Head of caudate nucleus (tissue), 42 donors: ENCODE data around the gene ZGRF1.
"Not testable (repeated sequence)": the region's sequence is repeated elsewhere in the genome, so short reads cannot be mapped to it uniquely, and the experiment has no call there.

Experiments used
- DNase-seq, 42 donors: peaks; one replicate each; pipeline versions ENCODE4 v3.0.0 to v3.0.0-alpha.2; 2020 to 2021; ENCODE audit warnings: mixed read lengths in 7 of 42
- intact Hi-C: fragments of 100-400 bp; cut with DNase I; formaldehyde crosslinking; loops from one replicate; pipeline ENCODE4 v1.15.0; 2022

The ZGRF1 gene

DNA sequence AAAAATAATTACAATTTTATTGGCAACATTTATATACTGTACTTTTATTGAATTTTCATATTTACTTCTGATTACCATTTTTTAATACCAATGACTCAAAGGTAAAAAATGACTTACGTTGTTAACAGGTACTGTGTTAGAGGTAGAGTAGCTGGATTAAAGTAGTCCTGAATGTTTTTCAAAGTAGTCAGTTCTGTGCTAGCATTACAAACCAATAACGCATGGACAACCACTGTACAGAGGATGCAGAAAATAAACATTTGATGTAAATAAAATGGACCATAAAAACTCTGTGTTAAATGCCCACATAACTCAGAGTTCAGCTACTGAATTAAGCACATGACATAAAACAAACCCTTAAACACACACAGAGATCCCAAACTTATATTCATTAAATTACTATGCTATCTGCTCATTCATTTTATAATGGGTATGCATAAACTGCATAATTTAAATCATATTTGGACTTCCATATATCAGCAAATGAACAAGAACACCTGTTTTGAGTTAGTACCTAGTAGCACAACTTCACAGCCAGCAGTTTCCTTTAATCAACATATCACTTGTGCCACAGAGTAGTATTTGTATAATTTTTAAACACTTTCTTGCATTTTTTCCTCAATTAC, 74.3 kb downstream of the ZGRF1 start:
- intact Hi-C loops, result no loop called here
- DNase-seq, result no peak

GRCh38 chr4:112560084-112560483, 76.6 kb downstream of the ZGRF1 start:
- intact Hi-C loops, result no loop called here
- no peak for DNase-seq

GRCh38 chr4:112559053-112559452, 77.7 kb downstream of the ZGRF1 start:
- intact Hi-C loops, result no loop called here
- no peak for DNase-seq

GRCh38 chr4:112557676-112558411, 78.9 kb downstream of the ZGRF1 start:
- no peak for DNase-seq
- intact Hi-C loops, result no loop called here

DNA sequence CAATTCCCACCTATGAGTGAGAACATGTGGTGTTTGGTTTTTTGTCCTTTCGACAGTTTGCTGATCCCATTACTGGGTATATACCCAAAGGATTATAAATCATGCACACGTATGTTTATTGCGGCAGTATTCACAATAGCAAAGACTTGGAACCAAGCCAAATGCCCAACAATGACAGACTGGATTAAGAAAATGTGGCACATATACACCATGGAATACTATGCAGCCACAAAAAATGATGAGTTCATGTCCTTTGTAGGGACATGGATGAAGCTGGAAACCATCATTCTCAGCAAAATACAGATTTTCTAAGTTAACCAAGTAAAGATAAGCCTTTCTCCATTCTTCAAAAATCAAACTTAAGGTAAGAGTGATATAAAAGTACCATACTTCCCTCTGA, 82.4 kb downstream of the ZGRF1 start:
- intact Hi-C loops, DNase-seq: not testable (repeated sequence)

- DNase-seq, result no peak
- intact Hi-C loops, result no loop called here
Measured at GRCh38 chr4:112552668-112553067, 84.0 kb downstream of the ZGRF1 start.

DNA sequence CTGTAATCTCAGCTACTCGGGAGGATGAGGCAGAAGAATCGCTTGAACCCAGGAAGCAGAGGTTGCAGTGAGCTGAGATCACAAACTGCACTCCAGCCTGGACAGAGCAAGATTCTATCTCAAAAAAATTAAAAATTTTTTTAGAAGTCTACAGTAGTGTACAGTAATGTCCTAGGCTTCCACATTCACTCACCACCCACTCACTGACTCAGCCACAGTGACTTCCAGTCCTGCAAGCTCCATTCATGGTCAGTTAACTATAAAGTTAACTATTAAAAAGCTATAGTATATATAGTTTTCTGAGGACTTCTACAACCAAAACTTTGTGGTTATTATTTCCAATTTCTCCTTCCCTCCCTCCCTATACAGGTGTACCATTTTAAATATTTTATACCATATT, 86.0 kb downstream of the ZGRF1 start:
- no peak for DNase-seq
- intact Hi-C loops, result no loop called here

GRCh38 chr4:112546476-112546875, 90.2 kb downstream of the ZGRF1 start:
- no peak for DNase-seq
- intact Hi-C loops, result no loop called here

DNA sequence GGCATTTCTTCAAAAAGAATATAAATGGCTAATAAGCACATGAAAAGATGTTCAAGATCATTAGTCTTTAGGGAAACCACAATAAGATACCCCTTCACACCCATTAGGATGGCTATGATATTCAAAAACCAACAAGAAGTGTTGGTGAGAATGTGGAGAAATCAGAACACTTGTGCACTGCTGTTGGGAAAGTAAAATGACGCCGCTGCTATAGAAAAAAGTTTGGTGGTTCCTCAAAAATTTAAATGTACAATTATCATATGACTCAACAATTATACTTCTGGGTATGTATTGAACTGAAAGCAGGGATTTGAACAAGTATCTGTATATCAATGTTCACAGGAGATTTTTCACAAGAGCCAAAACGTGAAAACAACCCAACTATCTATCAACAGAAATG, 91.4 kb downstream of the ZGRF1 start:
- intact Hi-C loops, result no loop called here

DNA sequence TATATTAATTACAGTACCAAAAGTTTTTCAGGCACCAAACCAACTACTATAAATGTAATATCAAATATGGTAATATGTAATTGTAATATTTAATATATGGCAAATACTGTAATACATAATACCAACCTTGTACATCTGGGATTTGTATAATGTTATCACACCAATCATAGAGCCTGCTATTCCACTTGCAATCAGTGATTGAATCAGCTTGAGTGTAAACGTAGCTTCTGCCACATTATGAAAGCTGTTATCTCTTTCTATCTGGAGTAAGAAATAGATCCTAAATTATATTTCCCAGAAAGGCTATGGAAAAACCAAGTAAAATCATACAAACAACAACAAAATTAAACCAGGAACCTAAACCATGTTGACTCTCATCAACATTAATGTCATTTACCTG, 96.0 kb downstream of the ZGRF1 start:
- intact Hi-C loops, result no loop called here

More for the DNA sequence above, 91.4 kb downstream of the ZGRF1 start:
- no peak for DNase-seq

GRCh38 chr4:112536123-112536522, 100.6 kb downstream of the ZGRF1 start:
- no peak for DNase-seq
- intact Hi-C loops, result no loop called here

More for the DNA sequence above, 96.0 kb downstream of the ZGRF1 start:
- no peak for DNase-seq

- no peak for DNase-seq
- intact Hi-C loops, result no loop called here
Measured at GRCh38 chr4:112532267-112532666, 104.4 kb downstream of the ZGRF1 start.

- DNase-seq, result no peak
- intact Hi-C loops, result no loop called here
Measured at GRCh38 chr4:112531146-112531545, 105.6 kb downstream of the ZGRF1 start.

DNA sequence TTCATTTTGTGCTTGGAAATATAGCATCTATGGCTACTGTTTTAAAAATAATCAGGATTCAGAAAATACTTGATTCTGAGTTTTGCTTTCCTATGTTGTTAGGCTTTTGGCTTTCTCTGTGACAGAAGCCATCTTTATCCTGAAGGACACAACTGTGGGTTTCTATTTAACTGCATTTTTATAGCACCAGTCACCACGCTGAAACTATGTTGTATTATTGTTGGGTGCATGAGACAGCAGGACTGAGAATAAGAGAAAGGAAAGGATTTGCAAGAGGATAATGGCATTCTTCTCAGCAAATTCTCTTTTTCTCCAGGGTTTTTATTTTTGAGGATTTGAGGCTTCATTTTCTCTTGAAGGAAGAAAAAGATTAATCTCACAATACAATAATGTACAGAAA, 110.6 kb downstream of the ZGRF1 start:
- intact Hi-C loops, result no loop called here

DNA sequence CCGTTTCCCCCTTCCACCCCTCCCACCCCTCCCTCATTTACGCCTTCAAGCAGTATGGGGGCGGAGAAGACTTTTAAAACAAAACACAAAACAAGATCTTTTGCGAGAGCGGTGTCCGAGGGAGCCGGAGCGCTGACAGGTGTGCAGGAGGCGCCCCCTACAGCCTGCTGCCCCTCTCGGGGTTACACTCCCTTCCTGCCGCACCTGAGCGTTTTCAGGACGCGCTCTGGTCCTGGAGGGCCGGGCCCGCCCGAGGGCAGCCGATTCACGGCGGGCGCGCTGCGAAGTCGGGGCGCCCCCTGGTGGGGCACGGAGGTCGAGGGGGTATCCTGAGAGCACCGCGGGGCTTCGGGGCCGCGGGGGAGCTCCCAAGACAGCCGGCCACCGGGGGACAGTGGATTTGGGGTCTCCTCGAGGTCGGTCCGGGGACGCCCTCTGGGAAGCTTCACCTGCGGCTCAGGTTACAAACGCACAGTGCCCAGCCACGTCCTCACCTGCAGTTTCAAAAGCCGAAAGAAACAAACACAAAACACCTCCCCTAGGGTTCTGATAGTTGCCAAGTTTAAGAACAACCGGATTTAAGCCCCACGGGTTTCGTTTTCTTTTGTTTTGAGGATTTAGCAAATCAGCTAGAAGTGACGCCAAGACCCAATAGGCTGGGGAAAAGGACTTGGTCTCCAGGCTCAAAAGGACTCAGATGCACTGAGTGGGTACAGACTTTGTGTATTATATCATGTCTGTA, 112.8 kb downstream of the ZGRF1 start:
- intact Hi-C loops, result loop anchor here (5.0 kb wide), 1 partner anchor 197 kb away; no protein-coding TSS in a partner anchor
- peak in 26 of 42 donors; percentile 12 to 73 (median 42) for DNase-seq

More for the DNA sequence above, 110.6 kb downstream of the ZGRF1 start:
- DNase-seq, result no peak

- peak in 2 of 42 donors; percentile 12 to 26 for DNase-seq
- intact Hi-C loops, result loop anchor here (5.0 kb wide), 1 partner anchor 196 kb away; no protein-coding TSS in a partner anchor
Measured at GRCh38 chr4:112523008-112523721, 113.5 kb downstream of the ZGRF1 start.

DNA sequence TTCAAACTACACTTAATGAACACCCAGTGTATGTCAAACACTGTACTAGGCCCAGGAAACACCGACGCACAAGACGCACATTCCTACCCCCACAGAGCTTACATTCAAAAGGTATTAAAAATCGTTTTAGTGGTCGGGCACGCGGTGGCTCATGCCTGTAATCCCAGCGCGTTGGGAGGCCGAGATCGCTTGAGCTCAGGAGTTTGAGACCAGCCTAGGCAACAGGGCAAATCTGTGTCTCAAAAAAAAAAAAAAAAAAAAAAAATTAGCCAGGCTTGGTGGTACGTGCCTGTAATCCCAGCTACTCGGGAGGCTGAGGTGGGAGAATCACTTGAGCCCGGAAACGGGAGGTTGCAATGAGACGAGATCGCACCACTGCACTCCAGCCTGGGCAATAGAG, 114.3 kb downstream of the ZGRF1 start:
- not testable (repeated sequence) for DNase-seq
- intact Hi-C loops, result loop anchor here (5.0 kb wide), 1 partner anchor 195 kb away; no protein-coding TSS in a partner anchor

DNA sequence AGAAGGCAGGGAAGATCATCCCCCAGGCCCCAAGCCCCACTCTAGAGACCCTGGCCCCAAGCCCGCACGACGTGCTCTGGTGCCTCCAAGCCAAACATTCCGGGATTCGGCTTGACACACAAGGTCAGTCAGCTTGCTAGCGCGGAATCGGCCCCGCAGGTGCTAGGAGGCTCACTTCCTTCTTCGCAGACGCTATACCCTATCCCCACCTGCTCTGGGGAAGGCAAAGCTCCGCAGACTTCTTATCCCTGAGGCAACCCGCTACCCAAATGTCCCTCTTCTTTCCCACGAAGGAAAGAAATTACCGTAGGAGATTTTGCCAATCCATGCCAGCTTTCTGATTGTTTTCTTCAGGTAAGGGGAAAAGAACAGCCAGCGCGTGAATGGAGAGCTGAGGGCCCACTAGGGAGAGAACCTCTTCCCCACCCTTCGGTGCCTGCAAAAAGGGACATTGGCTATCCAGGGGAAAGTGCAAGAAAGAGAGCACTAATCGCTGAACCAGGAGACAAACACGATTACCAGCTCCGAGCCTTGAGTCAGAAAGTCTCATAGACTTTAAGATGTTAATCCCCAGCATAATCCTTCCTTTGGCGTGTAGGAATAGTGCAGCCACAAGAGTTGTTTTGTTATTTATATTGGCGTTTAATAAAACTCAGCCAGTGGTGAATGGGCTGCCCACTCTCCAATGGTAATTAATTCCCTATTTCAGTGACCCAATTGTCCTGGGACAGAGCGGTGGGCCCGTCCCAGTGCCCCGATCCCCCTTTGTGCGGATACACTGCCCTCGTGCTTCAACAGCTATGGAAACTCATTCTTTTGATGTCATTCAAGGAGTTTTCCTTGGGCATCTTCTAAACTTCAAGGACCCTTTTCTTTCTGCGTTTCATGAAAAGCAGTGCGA, 115.3 kb downstream of the ZGRF1 start:
- DNase-seq, result no peak
- intact Hi-C loops, result loop anchor here (5.0 kb wide), 1 partner anchor 194 kb away; no protein-coding TSS in a partner anchor
